IPS-15b (cell line): ENCODE results near the gene AASDH.
A peak's percentile ranks its signal among the peaks of the same experiment; 100 is the strongest.

Source experiments
- H3K27me3 ChIP-seq: one replicate; pipeline ENCODE4 v1.6.1; 2013; ENCODE audit warnings: low read length; ENCODE audit not compliant: control insufficient read depth, insufficient read depth
- H3K36me3 ChIP-seq: one replicate; pipeline ENCODE4 v1.6.1; 2013; ENCODE audit warnings: low read length; ENCODE audit not compliant: control insufficient read depth, insufficient read depth
- H3K4me1 ChIP-seq: one replicate; pipeline ENCODE4 v1.6.1; 2013; ENCODE audit warnings: mild to moderate bottlenecking, low read length; ENCODE audit not compliant: control insufficient read depth, insufficient read depth
- H3K4me3 ChIP-seq: one replicate; pipeline ENCODE4 v1.5.1; 2013; ENCODE audit warnings: low read depth, low read length
- H3K9ac ChIP-seq: one replicate; pipeline ENCODE4 v1.6.1; 2013; ENCODE audit warnings: low read depth, mild to moderate bottlenecking, low read length
- H3K9me3 ChIP-seq: one replicate; pipeline ENCODE4 v1.6.1; 2013; ENCODE audit warnings: mild to moderate bottlenecking, low read length; ENCODE audit not compliant: control insufficient read depth, insufficient read depth

The AASDH gene, protein sequence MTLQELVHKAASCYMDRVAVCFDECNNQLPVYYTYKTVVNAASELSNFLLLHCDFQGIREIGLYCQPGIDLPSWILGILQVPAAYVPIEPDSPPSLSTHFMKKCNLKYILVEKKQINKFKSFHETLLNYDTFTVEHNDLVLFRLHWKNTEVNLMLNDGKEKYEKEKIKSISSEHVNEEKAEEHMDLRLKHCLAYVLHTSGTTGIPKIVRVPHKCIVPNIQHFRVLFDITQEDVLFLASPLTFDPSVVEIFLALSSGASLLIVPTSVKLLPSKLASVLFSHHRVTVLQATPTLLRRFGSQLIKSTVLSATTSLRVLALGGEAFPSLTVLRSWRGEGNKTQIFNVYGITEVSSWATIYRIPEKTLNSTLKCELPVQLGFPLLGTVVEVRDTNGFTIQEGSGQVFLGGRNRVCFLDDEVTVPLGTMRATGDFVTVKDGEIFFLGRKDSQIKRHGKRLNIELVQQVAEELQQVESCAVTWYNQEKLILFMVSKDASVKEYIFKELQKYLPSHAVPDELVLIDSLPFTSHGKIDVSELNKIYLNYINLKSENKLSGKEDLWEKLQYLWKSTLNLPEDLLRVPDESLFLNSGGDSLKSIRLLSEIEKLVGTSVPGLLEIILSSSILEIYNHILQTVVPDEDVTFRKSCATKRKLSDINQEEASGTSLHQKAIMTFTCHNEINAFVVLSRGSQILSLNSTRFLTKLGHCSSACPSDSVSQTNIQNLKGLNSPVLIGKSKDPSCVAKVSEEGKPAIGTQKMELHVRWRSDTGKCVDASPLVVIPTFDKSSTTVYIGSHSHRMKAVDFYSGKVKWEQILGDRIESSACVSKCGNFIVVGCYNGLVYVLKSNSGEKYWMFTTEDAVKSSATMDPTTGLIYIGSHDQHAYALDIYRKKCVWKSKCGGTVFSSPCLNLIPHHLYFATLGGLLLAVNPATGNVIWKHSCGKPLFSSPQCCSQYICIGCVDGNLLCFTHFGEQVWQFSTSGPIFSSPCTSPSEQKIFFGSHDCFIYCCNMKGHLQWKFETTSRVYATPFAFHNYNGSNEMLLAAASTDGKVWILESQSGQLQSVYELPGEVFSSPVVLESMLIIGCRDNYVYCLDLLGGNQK

DNA sequence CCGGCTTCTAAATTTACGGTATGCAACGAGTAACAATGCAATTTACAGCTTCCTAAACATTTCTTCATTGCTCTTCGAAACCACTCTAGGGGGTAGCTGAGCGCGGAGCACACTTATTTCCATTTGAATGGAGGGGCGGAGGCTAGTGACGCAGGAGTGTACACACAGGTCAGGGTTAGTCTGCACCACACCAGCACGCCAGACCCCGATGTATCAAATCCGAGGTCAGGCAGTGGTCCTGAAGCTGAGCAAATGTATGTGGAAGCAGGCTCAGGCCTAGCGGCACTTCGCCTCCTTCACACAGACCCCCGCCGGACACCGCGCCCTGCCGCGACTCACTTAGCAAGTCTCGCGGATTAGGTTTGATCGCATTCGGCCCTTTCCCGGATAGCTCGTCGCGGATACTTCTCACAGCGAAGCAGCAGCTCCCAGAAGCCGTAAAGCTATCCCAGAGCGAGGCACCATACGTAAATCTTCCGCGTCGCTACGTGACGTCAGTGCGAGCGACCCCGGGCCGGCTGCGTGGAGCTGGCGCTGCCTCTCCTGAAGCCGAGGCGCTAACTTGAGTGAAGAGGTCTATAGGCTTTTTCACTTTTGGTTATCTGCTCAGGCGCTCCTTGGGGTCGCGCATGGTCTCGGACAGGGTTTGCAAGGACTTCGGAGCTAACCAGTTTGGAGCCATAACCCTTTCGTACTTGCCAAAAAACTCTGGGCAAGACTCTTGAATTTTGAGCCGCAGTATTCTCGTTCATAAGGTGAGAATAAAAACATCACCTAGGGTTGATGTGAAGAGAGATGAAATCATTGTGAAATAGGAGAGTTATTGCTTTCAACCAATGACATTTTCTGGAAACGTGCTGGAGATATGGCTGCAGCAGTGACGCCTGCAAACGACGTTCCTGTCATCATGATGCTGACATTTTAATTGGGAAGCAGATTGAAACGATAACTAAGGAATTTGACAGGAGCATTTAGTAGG, at the start of gene AASDH:
Gene AASDH, minus strand, starts transcription at position 469 of the 979 bp plus-strand sequence. CDS start 3,192 bp downstream, outside the sequence.
- peaks cover 3% of the 10 kb centered on the region for H3K4me1 ChIP-seq
- no peaks in the 10 kb centered on the region for H3K27me3 ChIP-seq
- no peaks in the 10 kb centered on the region for H3K36me3 ChIP-seq
- H3K9me3 ChIP-seq = no peaks in the 10 kb centered on the region
- peak within 1 kb of the TSS; percentile 94 for H3K4me3 ChIP-seq
- H3K9ac ChIP-seq = peak within 1 kb of the TSS; percentile 94

GRCh38 chr4:56435140-56435926, 48.0 kb upstream of the AASDH start, which contains the start of gene PPAT:
TSS of gene PPAT (minus strand) at chr4:56435615. CDS start at chr4:56435477, 138 bp downstream.
- Histone ChIP-seq H3K9me3 (no peaks in the 10 kb centered on the region), H3K36me3 (no peaks in the 10 kb centered on the region), H3K9ac (peak within 1 kb of the TSS; percentile 87), H3K4me3 (peak within 1 kb of the TSS; percentile 94), H3K27me3 (no peaks in the 10 kb centered on the region), H3K4me1 (peaks cover under 1% of the 10 kb centered on the region)

DNA sequence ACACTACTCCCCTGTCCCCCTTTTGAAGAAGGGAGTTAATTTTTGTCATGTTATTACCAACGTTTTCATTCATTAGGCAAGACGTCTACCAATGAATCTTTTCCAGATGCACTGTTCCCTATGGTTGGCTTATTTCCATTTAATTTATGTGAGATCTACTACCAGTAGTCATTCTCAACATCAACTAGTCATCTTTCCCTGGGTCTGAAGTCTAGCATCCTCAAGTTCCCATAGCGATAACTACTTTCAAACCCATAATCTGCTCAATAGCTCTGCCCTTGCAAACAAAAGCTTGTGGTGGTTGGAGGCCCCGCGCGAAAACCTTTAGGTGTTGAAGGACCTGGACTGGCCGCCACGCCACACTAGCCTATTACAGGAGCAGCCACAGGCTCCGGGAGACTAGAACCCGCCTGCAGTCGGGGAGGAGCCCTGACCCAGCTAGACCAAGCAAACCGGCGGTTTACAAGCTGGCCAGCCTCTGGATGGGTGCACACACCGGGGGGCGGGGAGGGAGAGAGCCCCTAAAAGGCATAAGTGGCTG, 47.4 kb upstream of the AASDH start:
- Histone ChIP-seq H3K36me3 (no peaks in the 10 kb centered on the region), H3K27me3 (no peaks in the 10 kb centered on the region), H3K4me1 (no peaks in the 10 kb centered on the region), H3K9ac (peak overlapping the region; percentile 87), H3K9me3 (no peaks in the 10 kb centered on the region), H3K4me3 (peak overlapping the region; percentile 94)

GRCh38 chr4:56433280-56433679, 46.0 kb upstream of the AASDH start:
- H3K4me3 ChIP-seq = peak overlapping the region; percentile 94
- H3K36me3 ChIP-seq = no peaks in the 10 kb centered on the region
- H3K4me1 ChIP-seq = no peaks in the 10 kb centered on the region
- H3K27me3 ChIP-seq = no peaks in the 10 kb centered on the region
- H3K9me3 ChIP-seq = no peaks in the 10 kb centered on the region
- peak overlapping the region; percentile 87 for H3K9ac ChIP-seq

DNA sequence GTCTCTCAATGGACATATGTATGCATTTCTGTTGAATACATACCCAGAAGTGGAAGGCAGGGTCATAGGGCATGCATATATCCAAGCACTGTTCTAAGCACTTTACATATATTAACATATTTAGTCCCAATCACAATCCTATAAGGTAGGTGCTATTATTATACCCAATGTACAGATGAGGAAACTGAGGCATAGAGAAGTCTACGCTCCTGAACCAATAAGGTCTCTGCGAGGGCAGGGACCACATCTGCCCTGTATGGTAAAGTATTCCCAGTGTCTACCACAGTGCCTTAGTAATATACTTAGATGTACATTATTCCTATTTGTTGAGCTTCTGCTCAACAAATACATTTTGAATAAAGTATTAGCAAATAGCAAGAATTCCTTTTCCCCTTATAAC, 42.9 kb upstream of the AASDH start:
- Histone ChIP-seq H3K4me1 (peaks cover 7% of the 10 kb centered on the region), H3K36me3 (no peaks in the 10 kb centered on the region), H3K27me3 (no peaks in the 10 kb centered on the region), H3K4me3 (no peak overlapping the region), H3K9ac (no peak overlapping the region), H3K9me3 (no peaks in the 10 kb centered on the region)

DNA sequence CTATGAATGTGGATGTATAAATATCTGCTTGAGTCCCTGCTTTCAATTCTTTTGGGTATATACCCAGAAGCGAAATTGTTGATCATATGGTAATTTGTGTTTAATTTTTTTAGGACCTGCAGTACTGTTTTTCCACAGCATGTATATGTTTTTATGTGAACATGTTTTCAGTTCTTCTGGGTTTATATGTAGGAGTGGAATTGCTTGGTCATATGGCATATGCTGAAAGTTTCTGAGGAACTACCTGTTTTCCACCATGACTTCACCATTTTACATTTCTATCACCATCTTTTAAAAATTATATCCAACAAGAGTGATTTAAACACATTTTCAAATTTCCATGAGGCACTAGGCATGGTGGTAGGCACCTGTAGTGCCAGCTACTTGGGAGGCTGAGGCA, 39.9 kb upstream of the AASDH start:
- peaks cover 12% of the 10 kb centered on the region for H3K4me1 ChIP-seq
- no peaks in the 10 kb centered on the region for H3K9me3 ChIP-seq
- no peaks in the 10 kb centered on the region for H3K27me3 ChIP-seq
- no peak overlapping the region for H3K9ac ChIP-seq
- H3K36me3 ChIP-seq = no peaks in the 10 kb centered on the region
- H3K4me3 ChIP-seq = no peak overlapping the region

- Histone ChIP-seq H3K9ac (no peak overlapping the region), H3K9me3 (no peaks in the 10 kb centered on the region), H3K36me3 (no peaks in the 10 kb centered on the region), H3K4me1 (peaks cover 12% of the 10 kb centered on the region), H3K4me3 (no peak overlapping the region), H3K27me3 (no peaks in the 10 kb centered on the region)
Observed at GRCh38 chr4:56426273-56426672, 39.0 kb upstream of the AASDH start.

DNA sequence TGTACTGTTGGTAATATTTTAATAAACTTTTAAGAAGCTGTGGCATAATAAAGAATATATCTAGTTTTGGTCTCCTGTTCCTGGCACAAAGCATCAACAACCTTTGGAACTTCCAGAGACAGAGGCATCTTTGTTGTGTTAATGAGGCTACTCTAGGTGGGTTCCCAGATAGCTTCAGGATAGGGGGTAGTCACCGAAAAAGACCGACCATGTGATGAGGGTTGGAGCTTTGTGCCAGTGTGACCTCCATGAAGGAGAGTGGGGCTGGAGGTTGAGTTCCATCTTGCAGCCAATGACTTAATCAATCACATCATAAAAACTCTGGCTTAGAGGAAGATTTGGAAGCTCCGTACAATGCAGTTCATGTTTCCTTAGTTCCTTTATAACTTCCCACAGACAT, 38.2 kb upstream of the AASDH start:
- Histone ChIP-seq H3K4me1 (peaks cover 12% of the 10 kb centered on the region), H3K9me3 (no peaks in the 10 kb centered on the region), H3K36me3 (no peaks in the 10 kb centered on the region), H3K4me3 (peak overlapping the region; percentile 10), H3K9ac (no peak overlapping the region), H3K27me3 (no peaks in the 10 kb centered on the region)

GRCh38 chr4:56424697-56425514, 37.6 kb upstream of the AASDH start:
- Histone ChIP-seq H3K4me1 (peaks cover 12% of the 10 kb centered on the region), H3K36me3 (no peaks in the 10 kb centered on the region), H3K9ac (no peak overlapping the region), H3K27me3 (no peaks in the 10 kb centered on the region), H3K4me3 (no peak overlapping the region), H3K9me3 (no peaks in the 10 kb centered on the region)
